H4 (cell line): ENCODE results near the gene SIK3. TPM values are rescaled to one million over a fixed set of nuclear protein-coding genes. Genes with fewer than 3 reads are reported as not detected.

Experiments used
- DNase-seq: peaks from one replicate; pipeline ENCODE4 v3.0.0-alpha.2; 2015; ENCODE audit warnings: low spot score
- total RNA-seq: library from RNA; depleted of rRNA; stranded (reverse); fragments of >200 nt; shearing (Covaris generic); gene quantifications from 2 replicates; pipeline ENCODE4 v1.2.3, GENCODE V29; 2014

Gene SIK3
- total RNA-seq, 1 experiment from 2014 or later: 7.8 TPM

DNA sequence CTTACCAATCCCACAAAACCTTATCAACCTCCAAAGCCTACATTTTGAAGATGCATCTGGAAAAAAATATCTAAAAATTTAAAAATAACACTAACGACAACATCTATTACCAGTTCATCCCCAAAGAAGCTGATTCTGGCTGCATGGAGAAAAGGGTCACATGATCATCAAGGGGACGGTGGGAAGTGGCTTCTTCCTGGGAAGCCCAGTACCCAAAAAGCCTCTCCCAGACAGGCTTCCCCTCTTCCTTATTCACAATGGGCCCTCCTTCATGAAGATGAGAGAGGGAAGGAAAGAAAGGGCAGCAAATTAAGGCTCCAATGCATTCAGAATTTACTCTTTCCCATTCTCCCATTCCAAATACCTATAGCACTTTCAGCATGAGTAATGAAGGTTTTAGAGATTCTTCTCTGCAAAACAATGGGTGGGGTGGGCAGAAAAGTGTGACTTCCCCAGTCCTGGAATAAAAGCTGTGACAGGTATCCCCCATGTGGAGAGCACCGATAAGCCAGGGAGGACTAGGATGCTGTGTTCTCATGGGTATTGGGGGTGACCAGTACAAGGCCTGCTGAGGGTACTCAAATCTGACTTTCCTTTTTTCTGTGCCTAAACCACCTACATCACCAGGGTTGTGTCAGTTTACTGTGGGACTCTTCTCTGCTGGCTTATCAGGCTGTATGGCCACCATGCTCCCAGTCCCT lies 88.2 kb downstream of the SIK3 start:
- DNase-seq: no peak

- DNase-seq: no peak
Measured at GRCh38 chr11:117005758-117006157, 92.5 kb downstream of the SIK3 start.

DNA sequence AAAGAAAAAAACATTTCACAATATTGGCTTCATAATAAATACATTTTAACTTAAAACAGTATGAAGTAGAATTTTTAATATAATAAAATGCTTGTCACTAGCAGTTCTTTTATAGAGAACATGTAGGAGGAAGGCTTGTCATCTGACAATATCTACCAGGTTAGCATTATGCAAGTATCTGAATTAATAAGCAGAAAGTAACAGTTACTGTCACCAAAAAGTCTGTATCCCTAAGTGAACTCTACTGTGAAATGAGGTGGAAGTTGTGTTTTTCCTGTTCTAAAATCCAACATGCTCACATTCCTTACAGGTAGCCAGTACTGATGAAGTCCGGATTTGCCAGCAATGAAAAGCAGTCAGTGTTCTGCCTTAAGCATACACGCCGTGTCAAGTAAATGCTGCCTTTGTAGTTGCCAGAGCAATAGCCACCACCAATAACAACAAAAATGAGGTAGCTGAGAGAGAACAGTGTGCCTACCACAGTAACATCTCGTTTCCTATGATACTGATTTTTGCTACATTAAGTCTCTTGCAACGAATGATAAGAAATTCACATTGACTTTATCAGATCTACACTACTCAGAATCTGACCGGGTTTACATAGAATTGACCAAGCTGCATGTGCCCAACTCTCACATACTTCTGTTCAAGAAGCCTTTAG lies 95.5 kb downstream of the SIK3 start:
- DNase-seq: no peak

DNA sequence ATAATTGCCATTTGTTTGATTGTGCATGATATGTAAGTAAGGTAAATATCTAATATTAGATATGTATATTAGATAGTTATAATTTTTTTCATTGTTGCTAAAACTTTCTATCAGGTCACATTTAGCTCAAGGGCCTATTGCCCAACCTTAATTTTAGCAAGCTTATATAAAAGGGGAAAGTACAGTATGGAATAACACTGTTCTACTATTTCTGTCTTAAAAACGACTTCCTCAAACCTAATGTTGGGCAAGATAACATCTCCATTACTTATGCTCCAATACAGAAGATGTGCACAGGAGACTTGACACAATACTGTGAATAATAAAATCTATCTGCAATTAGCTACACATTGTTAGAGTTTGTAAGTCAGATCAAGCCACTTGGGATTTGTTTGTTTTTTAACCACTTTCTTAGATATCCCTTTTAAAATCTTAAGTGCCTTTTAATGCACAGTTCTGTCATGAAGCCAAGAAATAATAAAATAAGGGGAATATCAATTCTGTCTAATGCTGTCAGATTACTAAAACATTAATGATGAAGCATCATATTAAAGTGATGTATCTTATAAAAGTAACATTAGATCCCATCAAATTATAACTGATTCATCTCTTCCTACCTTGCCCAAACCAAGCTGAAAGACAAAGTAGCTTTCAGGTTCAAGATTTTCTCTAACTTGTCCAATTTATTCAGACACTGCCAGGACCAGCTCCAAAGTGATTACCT lies 98.1 kb downstream of the SIK3 start:
- DNase-seq: no peak

- DNase-seq: no peak
Measured at GRCh38 chr11:116997071-116997470, 101.2 kb downstream of the SIK3 start.

DNA sequence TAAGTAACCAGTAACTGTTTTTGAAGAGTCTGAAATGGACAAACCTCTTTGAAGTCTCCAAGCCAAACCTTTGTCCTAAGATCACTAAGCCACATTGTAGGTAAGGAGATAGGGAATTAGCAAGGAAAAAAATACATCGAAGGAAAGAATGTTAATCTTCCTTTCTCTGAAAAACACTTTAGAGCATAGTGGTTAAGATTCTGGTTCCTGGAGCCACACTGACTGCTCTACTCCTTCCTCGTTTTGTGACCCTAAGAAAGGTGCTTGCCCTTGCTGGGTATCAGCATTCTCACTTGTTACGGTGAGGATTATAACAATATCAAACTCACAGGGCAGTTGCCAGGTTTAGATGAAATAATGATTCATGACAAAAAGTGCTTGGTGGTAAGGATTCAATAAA lies 104.0 kb downstream of the SIK3 start:
- no peak for DNase-seq

DNA sequence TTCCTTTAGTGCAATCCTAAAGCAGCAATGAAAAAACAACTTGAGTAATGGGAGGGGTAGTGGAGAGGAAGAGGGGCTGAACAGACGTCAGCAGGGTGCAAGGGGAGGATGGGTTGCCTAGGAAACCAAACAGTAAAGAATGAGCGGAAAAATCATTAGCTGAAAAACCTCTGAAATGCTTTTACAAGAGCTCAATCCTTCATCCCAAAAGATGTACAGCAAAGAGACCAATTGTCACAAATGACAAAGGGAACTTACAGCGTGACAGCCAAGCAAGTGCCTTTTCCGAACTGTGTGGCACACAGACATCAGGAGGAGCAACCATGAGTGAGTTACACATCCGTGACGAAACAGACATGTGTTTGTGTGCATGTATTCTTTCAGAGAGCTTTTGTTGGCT lies 104.6 kb downstream of the SIK3 start:
- no peak for DNase-seq

GRCh38 chr11:116991491-116991890 lies 106.7 kb downstream of the SIK3 start:
- no peak for DNase-seq

DNA sequence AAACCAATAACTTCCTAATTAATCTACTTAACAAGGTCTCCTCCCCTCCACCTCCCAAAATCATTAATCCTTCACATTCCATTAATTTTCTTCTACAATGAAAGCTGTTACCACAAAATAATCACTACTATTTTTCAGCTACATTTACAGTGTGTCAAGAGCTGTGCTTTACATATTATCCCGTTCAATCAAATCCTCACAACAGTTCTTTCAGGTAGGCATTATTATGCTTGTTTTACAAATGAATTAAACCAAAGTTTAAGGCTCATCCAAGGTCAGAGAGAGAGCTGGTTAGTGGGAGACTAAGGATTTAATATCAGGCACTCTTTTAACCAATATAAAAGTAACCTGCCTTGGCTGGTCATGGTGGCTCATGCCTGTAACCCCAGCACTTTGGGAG lies 107.4 kb downstream of the SIK3 start:
- DNase-seq: no peak

- DNase-seq: no peak
Measured at GRCh38 chr11:116990061-116990473, 108.2 kb downstream of the SIK3 start.

GRCh38 chr11:116989184-116989583 lies 109.0 kb downstream of the SIK3 start:
- DNase-seq: no peak

DNA sequence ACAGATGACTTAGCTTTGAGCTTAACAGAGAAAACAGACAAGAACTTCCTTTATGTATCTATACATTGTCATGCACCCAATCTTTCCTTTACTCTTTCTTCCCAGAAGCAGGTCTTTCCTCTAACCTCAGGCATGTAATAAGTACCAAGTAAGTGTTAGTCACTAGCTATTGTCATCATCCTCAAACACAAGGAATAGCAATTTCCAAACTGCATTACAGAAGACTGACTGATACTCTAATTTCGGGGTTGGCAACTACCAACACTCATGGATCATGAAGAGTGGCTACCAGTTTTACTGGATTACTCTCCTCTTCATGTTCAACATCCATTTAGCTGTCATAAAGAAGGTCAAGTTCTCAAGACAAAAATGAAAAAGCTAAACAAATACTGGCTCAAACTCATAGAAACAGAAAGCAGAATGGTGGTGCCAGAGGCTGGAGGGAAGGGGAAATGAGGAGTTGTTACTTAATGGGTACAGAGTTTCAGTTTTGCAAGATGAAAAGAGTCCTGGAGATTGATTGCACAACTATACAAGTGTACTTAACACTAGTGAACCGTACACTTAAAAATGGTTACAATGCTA lies 111.6 kb downstream of the SIK3 start:
- peak; percentile 11 for DNase-seq

DNA sequence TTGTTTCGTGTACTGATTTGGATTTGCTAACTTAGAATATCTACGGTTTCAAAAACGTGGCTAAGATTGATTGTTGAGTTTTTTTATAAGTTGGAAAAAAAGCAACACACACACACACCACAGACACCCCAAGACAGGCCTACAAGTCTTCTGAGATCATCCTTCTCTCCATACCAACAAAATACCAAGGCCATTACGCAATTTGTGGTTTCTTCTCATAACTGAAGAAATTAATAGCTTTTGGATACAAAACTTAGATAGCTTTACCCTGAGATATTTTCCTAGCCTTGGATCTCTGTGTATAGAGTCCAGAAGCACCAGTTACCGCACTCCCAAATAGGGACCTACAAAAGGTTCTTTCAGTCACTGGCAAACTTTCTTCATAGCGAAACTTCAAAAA lies 113.6 kb downstream of the SIK3 start:
- no peak for DNase-seq

DNA sequence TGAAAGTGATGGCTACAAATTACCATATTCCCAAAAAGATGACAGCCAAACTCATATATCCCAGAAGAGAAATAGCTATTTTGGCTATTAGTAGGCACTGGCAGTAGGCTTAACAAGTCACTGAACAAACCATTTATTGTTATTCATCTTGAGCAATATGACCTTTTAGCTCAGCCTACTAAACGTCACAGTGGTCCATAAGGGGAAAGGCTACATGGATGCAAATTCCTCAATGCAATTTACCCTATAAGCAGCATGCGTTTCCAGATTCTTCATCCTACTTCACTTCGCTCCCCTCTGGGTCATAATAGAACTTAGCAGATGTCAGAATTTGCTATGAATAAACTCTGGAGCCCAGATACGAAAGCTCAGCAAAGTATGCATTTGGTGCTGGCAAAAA lies 114.0 kb downstream of the SIK3 start:
- no peak for DNase-seq

DNA sequence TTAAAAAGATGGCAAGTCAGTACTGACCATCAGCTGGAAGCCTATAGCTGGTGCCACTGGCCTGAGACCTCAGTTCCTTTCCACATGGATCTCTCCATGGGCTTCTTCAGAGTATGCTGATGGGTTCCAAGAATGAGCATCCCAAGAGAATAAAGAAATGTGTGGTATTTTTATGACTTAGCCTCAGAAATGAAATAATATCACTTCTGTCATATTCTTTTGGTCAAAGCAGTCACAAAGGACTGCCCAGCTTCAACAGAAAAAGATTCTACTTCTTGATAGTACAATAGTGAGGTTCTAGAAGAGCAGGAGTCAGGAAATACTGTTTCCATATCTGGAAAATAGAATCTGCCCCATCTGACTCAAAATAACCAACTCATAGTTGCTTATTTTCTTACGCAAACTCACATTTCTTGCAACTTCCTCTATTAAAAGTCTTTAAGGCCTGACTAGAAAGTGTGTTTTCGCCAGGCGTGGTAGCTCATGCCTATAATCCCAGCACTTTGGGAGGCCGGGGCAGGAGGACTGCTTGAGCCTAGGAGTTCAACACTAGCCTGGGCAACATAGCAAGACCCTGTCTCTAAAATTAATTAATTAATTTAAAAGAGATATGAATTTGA lies 116.9 kb downstream of the SIK3 start:
- no peak for DNase-seq

GRCh38 chr11:116980136-116980793 lies 118.0 kb downstream of the SIK3 start:
- no peak for DNase-seq

DNA sequence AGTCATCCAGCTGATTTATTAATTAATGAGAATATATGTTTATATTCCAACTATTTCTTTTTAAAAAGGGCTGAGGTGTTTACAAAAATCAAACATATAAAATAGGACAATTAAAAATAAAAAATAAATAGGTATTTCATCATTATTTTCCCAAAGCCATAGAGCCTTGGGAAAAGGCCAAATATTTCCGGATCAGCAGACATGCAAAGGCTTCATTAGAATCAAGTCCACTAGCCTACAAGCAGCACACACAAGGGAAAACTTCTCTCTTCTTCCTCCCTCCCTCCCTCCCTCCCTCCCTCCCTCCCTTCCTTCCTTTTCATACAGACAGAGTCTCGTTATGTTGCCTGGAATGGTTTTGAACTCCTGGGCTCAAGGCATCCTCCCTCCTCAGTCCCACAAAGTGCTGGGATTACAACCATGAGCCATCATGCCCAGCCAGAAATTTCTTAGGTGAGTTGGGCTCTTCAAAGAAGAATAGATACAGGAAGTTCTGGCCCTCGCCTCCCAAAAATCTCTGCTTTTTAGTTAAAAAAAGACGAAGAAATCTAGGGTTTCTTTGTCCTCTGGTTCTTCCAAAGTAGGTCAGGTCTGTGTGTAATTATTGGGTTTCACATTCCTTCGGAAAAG lies 121.2 kb downstream of the SIK3 start:
- no peak for DNase-seq

DNA sequence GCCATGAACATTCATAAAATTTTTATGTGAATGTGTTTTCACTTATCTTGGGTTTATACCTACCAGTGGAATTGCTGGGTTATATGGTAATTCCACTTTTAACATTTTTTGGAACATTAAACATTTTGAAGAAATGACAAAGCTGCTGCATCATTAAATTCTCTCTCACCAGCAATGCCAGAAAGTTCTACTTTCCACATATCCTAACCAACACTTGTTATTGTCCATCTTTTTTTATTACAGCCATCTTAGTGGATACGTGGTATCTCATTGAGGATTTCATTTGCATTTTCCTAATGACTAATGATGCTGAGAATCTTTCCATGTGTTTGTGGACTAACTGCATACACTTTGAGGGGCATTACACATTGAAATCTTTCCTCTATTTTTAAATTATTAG lies 122.6 kb downstream of the SIK3 start:
- no peak for DNase-seq

DNA sequence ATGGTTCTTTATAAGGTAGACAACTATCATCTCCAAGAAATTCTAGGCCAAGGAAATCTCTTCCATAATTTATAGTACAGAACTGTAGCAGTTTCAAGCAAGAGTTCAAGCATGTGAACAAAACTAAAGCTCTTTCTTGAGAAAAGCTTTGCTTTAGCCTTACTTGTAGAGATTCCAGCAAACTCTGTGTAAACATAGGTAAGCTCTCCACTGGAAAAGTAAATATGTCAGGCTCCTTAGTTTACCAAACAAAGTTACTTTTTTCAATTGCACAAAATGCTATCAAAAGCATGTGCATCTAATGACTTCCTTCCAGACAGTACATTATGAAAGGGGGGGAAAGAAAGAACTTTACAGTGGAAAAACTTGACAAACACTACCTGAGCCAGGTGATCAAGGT lies 125.0 kb downstream of the SIK3 start:
- no peak for DNase-seq

GRCh38 chr11:116972691-116973090 lies 125.5 kb downstream of the SIK3 start:
- no peak for DNase-seq
